Neural cell (in vitro differentiated cells): ENCODE results near the gene PCBP4. TPM values are rescaled to one million over a fixed set of nuclear protein-coding genes. Genes with fewer than 3 reads are reported as not detected.
A peak's percentile ranks its signal among the peaks of the same experiment; 100 is the strongest.

ENCODE experiments used
- H2AFZ ChIP-seq: fragments of 200-600, 300-800 bp; sonication (generic), shearing (Covaris generic); 2 replicates; pipeline ENCODE4 v1.6.0; 2014; ENCODE audit warnings: low read depth, mild to moderate bottlenecking, antibody characterized with exemption, low read length, moderate library complexity
- H3F3A ChIP-seq: fragments of 200-600 bp; shearing (Covaris generic); 2 replicates; pipeline ENCODE4 v1.6.1; 2016; ENCODE audit warnings: mild to moderate bottlenecking, moderate library complexity, mixed read lengths, antibody characterized with exemption, low read length; ENCODE audit not compliant: insufficient read depth, poor library complexity, severe bottlenecking
- H3K27ac ChIP-seq: fragments of 200-600, 300-800 bp; sonication (generic), shearing (Covaris generic); 2 replicates; pipeline ENCODE4 v1.5.1; 2014; ENCODE audit warnings: mild to moderate bottlenecking, low read length, moderate library complexity
- H3K27me3 ChIP-seq: fragments of 300-800, 200-600 bp; sonication (generic), shearing (Covaris generic); 2 replicates; pipeline ENCODE4 v1.6.0; 2014; ENCODE audit warnings: mild to moderate bottlenecking, low read depth, low read length, moderate library complexity; ENCODE audit not compliant: insufficient read depth
- H3K36me3 ChIP-seq: fragments of 300-800, 200-600 bp; sonication (generic), shearing (Covaris generic); 2 replicates; pipeline ENCODE4 v1.5.1; 2014; ENCODE audit warnings: mild to moderate bottlenecking, antibody characterized with exemption, low read length, moderate library complexity; ENCODE audit not compliant: insufficient read depth
- H3K4me2 ChIP-seq: fragments of 300-800, 200-600 bp; sonication (generic), shearing (Covaris generic); 2 replicates; pipeline ENCODE4 v1.6.0; 2014; ENCODE audit warnings: mild to moderate bottlenecking, low read length
- H3K4me3 ChIP-seq: fragments of 300-800, 200-600 bp; sonication (generic), shearing (Covaris generic); 2 replicates; pipeline ENCODE4 v1.5.1; 2014; ENCODE audit warnings: mild to moderate bottlenecking, low read length, moderate library complexity
- H3K79me2 ChIP-seq: fragments of 200-600 bp; shearing (Covaris generic); replicated peaks from 2 replicates; pipeline ENCODE4 v1.6.0; 2014; ENCODE audit warnings: mild to moderate bottlenecking, low read length, moderate library complexity; ENCODE audit not compliant: insufficient read depth
- H3K9ac ChIP-seq: fragments of 300-800, 200-600 bp; sonication (generic), shearing (Covaris generic); 2 replicates; pipeline ENCODE4 v1.6.1; 2016; ENCODE audit warnings: mild to moderate bottlenecking, low read length, mixed read lengths
- H3K9me2 ChIP-seq: fragments of 200-600 bp; shearing (Covaris generic); 2 replicates; pipeline ENCODE4 v1.6.1; 2016; ENCODE audit warnings: mild to moderate bottlenecking, low read length, mixed read lengths; ENCODE audit not compliant: insufficient read depth
- H3K9me3 ChIP-seq: fragments of 200-600, 300-800 bp; sonication (generic), shearing (Covaris generic); 2 replicates; pipeline ENCODE4 v1.6.1; 2016; ENCODE audit warnings: mild to moderate bottlenecking, mixed run types, low read length, moderate library complexity, mixed read lengths
- H4K20me1 ChIP-seq: fragments of 200-600 bp; shearing (Covaris generic); 2 replicates; pipeline ENCODE4 v1.6.1; 2016; ENCODE audit warnings: mild to moderate bottlenecking, mixed run types; ENCODE audit not compliant: insufficient read depth
- EZH2 ChIP-seq: fragments of 200-600, 300-800 bp; shearing (Covaris generic), sonication (generic); IDR thresholded peaks from 2 replicates; pipeline ENCODE4 v1.6.1; 2014; ENCODE audit warnings: antibody characterized with exemption, low read length, borderline replicate concordance, mild to moderate bottlenecking; ENCODE audit not compliant: insufficient read depth, poor library complexity, severe bottlenecking
- MXI1 ChIP-seq: fragments of 450-650 bp; conservative IDR thresholded peaks from 2 replicates; pipeline ENCODE4 v1.6.1; 2014; ENCODE audit warnings: antibody characterized with exemption, mild to moderate bottlenecking; ENCODE audit not compliant: poor library complexity, severe bottlenecking
- POLR2AphosphoS5 ChIP-seq: IDR thresholded peaks from 2 replicates; pipeline ENCODE4 v1.6.1; 2012
- RAD21 ChIP-seq: fragments of 450-650 bp; conservative IDR thresholded peaks from 2 replicates; pipeline ENCODE4 v1.6.1; 2014; ENCODE audit warnings: antibody characterized with exemption, mild to moderate bottlenecking, moderate library complexity
- SMC3 ChIP-seq: fragments of 450-650 bp; conservative IDR thresholded peaks from 2 replicates; pipeline ENCODE4 v1.6.1; 2014; ENCODE audit warnings: antibody characterized with exemption, mild to moderate bottlenecking, moderate library complexity; ENCODE audit not compliant: poor library complexity
- TAF1 ChIP-seq: IDR thresholded peaks from 2 replicates; pipeline ENCODE4 v1.6.1; 2012; ENCODE audit warnings: low read depth
- polyA plus RNA-seq: library from polyadenylated mRNA; depleted of rRNA; stranded (reverse); fragments of >200 nt; gene quantifications from 2 replicates; pipeline ENCODE4 v1.2.3, GENCODE V29; 2014
- TF ChIP-seq, protein P1 (sequence below): fragments of 450-650 bp; IDR thresholded peaks from 2 replicates; pipeline ENCODE4 v1.5.1; 2014; ENCODE audit warnings: antibody characterized with exemption, mild to moderate bottlenecking, moderate library complexity; ENCODE audit not compliant: poor library complexity, severe bottlenecking
- TF ChIP-seq, protein P2 (sequence below): IDR thresholded peaks from 2 replicates; pipeline ENCODE4 v1.6.1; 2012; ENCODE audit warnings: borderline replicate concordance

PCBP4 gene
- polyA plus RNA-seq, 1 donor from 2014 or later, result 251 TPM

DNA sequence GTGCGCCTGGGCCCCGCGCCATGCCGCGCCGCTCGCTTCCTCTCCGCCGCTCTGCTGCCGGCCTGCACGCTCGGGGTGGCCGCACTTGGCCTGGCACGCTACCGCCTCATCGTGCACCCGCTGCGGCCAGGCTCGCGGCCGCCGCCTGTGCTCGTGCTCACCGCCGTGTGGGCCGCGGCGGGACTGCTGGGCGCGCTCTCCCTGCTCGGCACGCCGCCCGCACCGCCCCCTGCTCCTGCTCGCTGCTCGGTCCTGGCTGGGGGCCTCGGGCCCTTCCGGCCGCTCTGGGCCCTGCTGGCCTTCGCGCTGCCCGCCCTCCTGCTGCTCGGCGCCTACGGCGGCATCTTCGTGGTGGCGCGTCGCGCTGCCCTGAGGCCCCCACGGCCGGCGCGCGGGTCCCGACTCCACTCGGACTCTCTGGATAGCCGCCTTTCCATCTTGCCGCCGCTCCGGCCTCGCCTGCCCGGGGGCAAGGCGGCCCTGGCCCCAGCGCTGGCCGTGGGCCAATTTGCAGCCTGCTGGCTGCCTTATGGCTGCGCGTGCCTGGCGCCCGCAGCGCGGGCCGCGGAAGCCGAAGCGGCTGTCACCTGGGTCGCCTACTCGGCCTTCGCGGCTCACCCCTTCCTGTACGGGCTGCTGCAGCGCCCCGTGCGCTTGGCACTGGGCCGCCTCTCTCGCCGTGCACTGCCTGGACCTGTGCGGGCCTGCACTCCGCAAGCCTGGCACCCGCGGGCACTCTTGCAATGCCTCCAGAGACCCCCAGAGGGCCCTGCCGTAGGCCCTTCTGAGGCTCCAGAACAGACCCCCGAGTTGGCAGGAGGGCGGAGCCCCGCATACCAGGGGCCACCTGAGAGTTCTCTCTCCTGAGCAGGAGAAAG is 11.1 kb downstream of the PCBP4 start:
- Histone ChIP-seq H3K27ac (no peak overlapping the region), H3K27me3 (peaks cover 14% of the 10 kb centered on the region), H3K9ac (no peak overlapping the region), H3K9me2 (no peaks in the 10 kb centered on the region), H3K36me3 (no peaks in the 10 kb centered on the region), H3K4me3 (no peak overlapping the region), H2AFZ (no peak overlapping the region), H3K79me2 (no peaks in the 10 kb centered on the region), H3F3A (no peaks in the 10 kb centered on the region), H3K9me3 (no peaks in the 10 kb centered on the region), H3K4me2 (no peak overlapping the region), H4K20me1 (no peaks in the 10 kb centered on the region)
- TF ChIP-seq EZH2 (no peak), TAF1 (no peak)
- TF ChIP-seq, protein P1, sequence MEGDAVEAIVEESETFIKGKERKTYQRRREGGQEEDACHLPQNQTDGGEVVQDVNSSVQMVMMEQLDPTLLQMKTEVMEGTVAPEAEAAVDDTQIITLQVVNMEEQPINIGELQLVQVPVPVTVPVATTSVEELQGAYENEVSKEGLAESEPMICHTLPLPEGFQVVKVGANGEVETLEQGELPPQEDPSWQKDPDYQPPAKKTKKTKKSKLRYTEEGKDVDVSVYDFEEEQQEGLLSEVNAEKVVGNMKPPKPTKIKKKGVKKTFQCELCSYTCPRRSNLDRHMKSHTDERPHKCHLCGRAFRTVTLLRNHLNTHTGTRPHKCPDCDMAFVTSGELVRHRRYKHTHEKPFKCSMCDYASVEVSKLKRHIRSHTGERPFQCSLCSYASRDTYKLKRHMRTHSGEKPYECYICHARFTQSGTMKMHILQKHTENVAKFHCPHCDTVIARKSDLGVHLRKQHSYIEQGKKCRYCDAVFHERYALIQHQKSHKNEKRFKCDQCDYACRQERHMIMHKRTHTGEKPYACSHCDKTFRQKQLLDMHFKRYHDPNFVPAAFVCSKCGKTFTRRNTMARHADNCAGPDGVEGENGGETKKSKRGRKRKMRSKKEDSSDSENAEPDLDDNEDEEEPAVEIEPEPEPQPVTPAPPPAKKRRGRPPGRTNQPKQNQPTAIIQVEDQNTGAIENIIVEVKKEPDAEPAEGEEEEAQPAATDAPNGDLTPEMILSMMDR, result peak; percentile 37
- TF ChIP-seq, protein P2, sequence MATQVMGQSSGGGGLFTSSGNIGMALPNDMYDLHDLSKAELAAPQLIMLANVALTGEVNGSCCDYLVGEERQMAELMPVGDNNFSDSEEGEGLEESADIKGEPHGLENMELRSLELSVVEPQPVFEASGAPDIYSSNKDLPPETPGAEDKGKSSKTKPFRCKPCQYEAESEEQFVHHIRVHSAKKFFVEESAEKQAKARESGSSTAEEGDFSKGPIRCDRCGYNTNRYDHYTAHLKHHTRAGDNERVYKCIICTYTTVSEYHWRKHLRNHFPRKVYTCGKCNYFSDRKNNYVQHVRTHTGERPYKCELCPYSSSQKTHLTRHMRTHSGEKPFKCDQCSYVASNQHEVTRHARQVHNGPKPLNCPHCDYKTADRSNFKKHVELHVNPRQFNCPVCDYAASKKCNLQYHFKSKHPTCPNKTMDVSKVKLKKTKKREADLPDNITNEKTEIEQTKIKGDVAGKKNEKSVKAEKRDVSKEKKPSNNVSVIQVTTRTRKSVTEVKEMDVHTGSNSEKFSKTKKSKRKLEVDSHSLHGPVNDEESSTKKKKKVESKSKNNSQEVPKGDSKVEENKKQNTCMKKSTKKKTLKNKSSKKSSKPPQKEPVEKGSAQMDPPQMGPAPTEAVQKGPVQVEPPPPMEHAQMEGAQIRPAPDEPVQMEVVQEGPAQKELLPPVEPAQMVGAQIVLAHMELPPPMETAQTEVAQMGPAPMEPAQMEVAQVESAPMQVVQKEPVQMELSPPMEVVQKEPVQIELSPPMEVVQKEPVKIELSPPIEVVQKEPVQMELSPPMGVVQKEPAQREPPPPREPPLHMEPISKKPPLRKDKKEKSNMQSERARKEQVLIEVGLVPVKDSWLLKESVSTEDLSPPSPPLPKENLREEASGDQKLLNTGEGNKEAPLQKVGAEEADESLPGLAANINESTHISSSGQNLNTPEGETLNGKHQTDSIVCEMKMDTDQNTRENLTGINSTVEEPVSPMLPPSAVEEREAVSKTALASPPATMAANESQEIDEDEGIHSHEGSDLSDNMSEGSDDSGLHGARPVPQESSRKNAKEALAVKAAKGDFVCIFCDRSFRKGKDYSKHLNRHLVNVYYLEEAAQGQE, result no peak

DNA sequence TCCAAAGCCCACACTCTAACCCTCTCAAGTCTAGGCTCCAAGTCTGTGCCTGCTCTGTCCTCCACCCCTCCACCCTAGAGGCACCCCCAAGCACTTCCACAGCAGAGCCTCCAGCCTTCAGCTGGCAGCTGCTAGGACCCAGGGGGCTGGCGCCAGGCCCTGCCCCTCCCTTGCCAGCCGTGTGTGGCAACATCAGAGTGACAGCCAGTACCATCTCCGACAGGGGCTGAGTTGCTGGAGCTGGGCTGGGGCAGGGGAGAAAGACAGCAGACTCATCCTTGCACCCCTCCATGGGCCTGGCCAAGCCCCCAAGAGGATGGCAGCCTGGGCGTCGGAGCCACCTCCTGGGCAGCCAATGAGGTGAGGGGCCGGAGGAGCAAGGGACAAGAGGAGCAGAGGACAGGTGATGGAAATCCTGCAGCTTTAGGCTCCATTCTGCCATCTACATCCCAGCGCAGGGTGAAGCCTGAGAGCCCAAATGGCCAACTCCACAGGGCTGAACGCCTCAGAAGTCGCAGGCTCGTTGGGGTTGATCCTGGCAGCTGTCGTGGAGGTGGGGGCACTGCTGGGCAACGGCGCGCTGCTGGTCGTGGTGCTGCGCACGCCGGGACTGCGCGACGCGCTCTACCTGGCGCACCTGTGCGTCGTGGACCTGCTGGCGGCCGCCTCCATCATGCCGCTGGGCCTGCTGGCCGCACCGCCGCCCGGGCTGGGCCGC is 11.9 kb downstream of the PCBP4 start, which contains the start of gene GPR62:
Gene GPR62, plus strand, starts transcription at position 207 of the 718 bp plus-strand sequence. Its CDS starts 272 bp downstream, at position 479.
- no peak for TF ChIP-seq RAD21
- no peaks in the 10 kb centered on the region for H3K79me2 ChIP-seq
- H4K20me1 ChIP-seq, result no peaks in the 10 kb centered on the region
- no peak within 1 kb of the TSS for H3K27ac ChIP-seq
- H3K9ac ChIP-seq, result no peak within 1 kb of the TSS
- H3K27me3 ChIP-seq, result peaks cover 14% of the 10 kb centered on the region
- H3K9me2 ChIP-seq, result no peaks in the 10 kb centered on the region
- H3K9me3 ChIP-seq, result no peaks in the 10 kb centered on the region
- no peaks in the 10 kb centered on the region for H3F3A ChIP-seq
- H3K4me3 ChIP-seq, result no peak within 1 kb of the TSS
- H3K36me3 ChIP-seq, result no peaks in the 10 kb centered on the region
- no peak within 1 kb of the TSS for H3K4me2 ChIP-seq
- H2AFZ ChIP-seq, result no peak within 1 kb of the TSS

DNA sequence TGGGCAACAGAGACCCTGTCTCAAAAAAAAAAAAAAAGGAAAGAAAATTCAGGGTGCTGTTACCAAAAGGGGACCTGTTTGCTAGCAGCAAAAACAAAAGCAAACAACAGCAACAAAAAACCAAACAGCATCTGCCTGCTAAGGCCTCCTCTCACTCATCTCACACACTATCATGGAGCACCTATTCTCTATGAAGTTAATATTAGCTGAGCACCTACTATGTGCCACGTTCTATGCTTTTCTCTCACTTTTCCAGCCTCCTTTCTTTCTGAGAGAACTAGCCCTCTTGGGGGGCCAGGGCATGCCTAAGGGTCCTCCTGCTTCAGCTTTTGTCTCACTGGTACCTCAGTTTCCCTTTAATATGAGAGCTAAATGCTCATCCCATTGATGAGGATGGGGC is 12.5 kb downstream of the PCBP4 start:
- Histone ChIP-seq H4K20me1 (no peaks in the 10 kb centered on the region), H2AFZ (no peak overlapping the region), H3K9me2 (no peaks in the 10 kb centered on the region), H3F3A (no peaks in the 10 kb centered on the region), H3K27me3 (peaks cover 14% of the 10 kb centered on the region), H3K4me2 (no peak overlapping the region), H3K9ac (no peak overlapping the region), H3K4me3 (no peak overlapping the region), H3K27ac (no peak overlapping the region), H3K79me2 (no peaks in the 10 kb centered on the region), H3K9me3 (no peaks in the 10 kb centered on the region), H3K36me3 (no peaks in the 10 kb centered on the region)
- no peak for TF ChIP-seq RAD21
- TF ChIP-seq POLR2AphosphoS5, result no peak
- TF ChIP-seq, protein P2, result no peak
- TF ChIP-seq EZH2, result no peak
- TF ChIP-seq, protein P1, result no peak
- TF ChIP-seq SMC3, result no peak
- TF ChIP-seq MXI1, result no peak
